Sigmoid colon (tissue), 7 donors: ENCODE measurements around the gene ENOX2. TPM values are rescaled to one million over a fixed set of nuclear protein-coding genes. Genes with fewer than 3 reads are reported as not detected.

Experiments used
- DNase-seq: peaks from one replicate; pipeline ENCODE4 v3.0.0-alpha.2; 2019
- H3K27ac ChIP-seq, 4 donors: fragments of 200-600 bp; sonication (generic); one replicate each; pipeline ENCODE4 v1.5.1; 2016 to 2019; ENCODE audit warnings: mild to moderate bottlenecking in 1 of 4
- H3K27me3 ChIP-seq, 3 donors: fragments of 200-600 bp; sonication (generic); one replicate each; pipeline ENCODE4 v1.5.1; 2019; ENCODE audit warnings: mild to moderate bottlenecking in 1 of 3
- H3K36me3 ChIP-seq, 4 donors: fragments of 200-600 bp; sonication (generic); one replicate each; pipeline ENCODE4 v1.5.1; 2016 to 2019
- H3K4me1 ChIP-seq, 4 donors: fragments of 200-600 bp; sonication (generic); one replicate each; pipeline ENCODE4 v1.5.1; 2017 to 2019
- H3K4me3 ChIP-seq, 4 donors: fragments of 200-600 bp; sonication (generic); one replicate each; pipeline ENCODE4 v1.5.1; 2017 to 2019; ENCODE audit warnings: mild to moderate bottlenecking in 2 of 4, moderate library complexity in 1 of 4
- H3K9me3 ChIP-seq, 4 donors: fragments of 200-600 bp in 3 of 4; sonication (generic) in 3 of 4; one replicate each; pipeline versions ENCODE4 v1.5.1 to v1.6.1; 2013 to 2019
- EP300 ChIP-seq, 4 donors: sonication (generic); formaldehyde crosslinking; IDR thresholded peaks; one replicate each; pipeline ENCODE4 v1.6.1; 2017; ENCODE audit warnings: antibody characterized with exemption in 4 of 4
- POLR2A ChIP-seq, 2 donors: fragments of 450-650 bp; IDR thresholded peaks; one replicate each; pipeline ENCODE4 v1.6.1; 2016; ENCODE audit warnings: antibody characterized with exemption in 2 of 2, mild to moderate bottlenecking in 2 of 2, moderate library complexity in 2 of 2
- POLR2AphosphoS5 ChIP-seq, 4 donors: sonication (generic); formaldehyde crosslinking; IDR thresholded peaks; one replicate each; pipeline ENCODE4 v1.6.1; 2017; ENCODE audit warnings: antibody characterized with exemption in 4 of 4
- WGBS, 2 donors: extraction: QIAGEN DNeasy Blood & Tissue Kit; methylation state at CpG; one replicate each; pipeline ENCODE4 v1.1.7; 2013; 5-methylcytosine and 5-hydroxymethylcytosine counted together
- intact Hi-C: fragments of 100-400 bp; cut with DNase I; formaldehyde crosslinking; loops from one replicate; pipeline ENCODE4 v1.15.1; 2023
- polyA plus RNA-seq, 3 donors: library from polyadenylated mRNA; stranded (reverse); fragments of 200-250 nt; gene quantifications; one replicate each; pipeline ENCODE4 v1.2.3, GENCODE V29; 2013
- total RNA-seq, 4 donors: library from RNA; depleted of rRNA; stranded (reverse); fragments of >200 nt; gene quantifications; one replicate each; pipeline ENCODE4 v1.1.0, GENCODE V29; 2016
- TF ChIP-seq, protein P1 (sequence below), 4 experiments: fragments of 450-650 bp in 3 of 4; fragments of 200-600 bp in 1 of 4; IDR thresholded peaks; one replicate each; pipeline ENCODE4 v1.5.1; 2016 to 2019; ENCODE audit warnings: antibody characterized with exemption in 4 of 4, mild to moderate bottlenecking in 3 of 4, moderate library complexity in 2 of 4
- donor health status: healthy with polysubstance abuse.
- donor health status: Bipolar disorder and iron deficiency.
- donor health status: healthy.

The ENOX2 gene
- total and polyA plus RNA-seq, 7 donors: 2.4 to 28.9 (median 18.8) TPM

DNA sequence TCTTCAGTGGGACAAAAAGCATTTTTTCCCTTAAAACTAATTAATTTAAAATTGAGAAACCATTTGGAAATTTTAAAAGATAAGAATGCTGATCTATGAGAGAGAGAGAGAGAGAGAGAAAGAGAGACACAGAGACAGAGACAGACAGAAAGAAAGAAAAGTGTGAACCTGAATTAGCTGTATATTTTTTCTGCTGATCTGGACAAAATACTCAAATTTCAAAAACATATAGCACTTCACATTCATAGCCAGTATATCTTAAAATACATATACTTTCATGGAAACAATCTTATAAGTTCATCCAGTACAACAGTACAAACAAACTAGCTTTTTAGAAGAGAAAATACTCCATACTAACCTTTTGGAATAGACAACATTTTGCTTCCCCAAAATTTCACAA lies 18.4 kb downstream of the ENOX2 start:
- TF ChIP-seq POLR2A (IDR thresholded peaks at IDR 0.05): no peak
- no peak for TF ChIP-seq POLR2AphosphoS5 (IDR thresholded peaks at IDR 0.05)
- no peak for TF ChIP-seq EP300 (IDR thresholded peaks at IDR 0.05)
- TF ChIP-seq, protein P1, sequence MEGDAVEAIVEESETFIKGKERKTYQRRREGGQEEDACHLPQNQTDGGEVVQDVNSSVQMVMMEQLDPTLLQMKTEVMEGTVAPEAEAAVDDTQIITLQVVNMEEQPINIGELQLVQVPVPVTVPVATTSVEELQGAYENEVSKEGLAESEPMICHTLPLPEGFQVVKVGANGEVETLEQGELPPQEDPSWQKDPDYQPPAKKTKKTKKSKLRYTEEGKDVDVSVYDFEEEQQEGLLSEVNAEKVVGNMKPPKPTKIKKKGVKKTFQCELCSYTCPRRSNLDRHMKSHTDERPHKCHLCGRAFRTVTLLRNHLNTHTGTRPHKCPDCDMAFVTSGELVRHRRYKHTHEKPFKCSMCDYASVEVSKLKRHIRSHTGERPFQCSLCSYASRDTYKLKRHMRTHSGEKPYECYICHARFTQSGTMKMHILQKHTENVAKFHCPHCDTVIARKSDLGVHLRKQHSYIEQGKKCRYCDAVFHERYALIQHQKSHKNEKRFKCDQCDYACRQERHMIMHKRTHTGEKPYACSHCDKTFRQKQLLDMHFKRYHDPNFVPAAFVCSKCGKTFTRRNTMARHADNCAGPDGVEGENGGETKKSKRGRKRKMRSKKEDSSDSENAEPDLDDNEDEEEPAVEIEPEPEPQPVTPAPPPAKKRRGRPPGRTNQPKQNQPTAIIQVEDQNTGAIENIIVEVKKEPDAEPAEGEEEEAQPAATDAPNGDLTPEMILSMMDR (IDR thresholded peaks at IDR 0.05): no peak
- no peaks in the 10 kb centered on the region for H3K27me3 ChIP-seq
- no peaks in the 10 kb centered on the region for H3K9me3 ChIP-seq
- no peak overlapping the region for H3K27ac ChIP-seq
- no peaks in the 10 kb centered on the region for H3K36me3 ChIP-seq
- peaks cover 0 to 18% (median 2%) of the 10 kb centered on the region in 4 donors for H3K4me1 ChIP-seq
- no peak overlapping the region for H3K4me3 ChIP-seq
- intact Hi-C loops: no loop called here
- no peak for DNase-seq

DNA sequence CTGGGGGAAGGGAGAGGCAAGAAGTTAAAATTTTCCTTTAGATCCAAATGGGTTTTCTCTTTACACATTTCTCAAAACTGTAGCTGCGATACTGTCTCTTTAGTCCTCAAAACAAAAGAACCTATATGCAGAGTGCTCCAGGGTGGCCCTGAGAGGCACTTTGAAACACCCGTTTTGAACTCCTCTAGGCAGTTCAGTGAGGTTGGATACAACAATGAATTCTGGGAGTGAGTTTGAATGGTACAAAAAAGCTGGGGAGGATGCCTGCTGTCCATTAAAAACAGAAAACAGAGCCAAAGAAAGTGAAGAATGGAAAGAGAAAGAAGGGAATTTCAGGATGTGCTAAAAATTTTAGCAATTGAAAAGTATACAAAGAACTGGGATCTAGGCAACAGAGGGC lies 23.1 kb downstream of the ENOX2 start:
- TF ChIP-seq, protein P1 (IDR thresholded peaks at IDR 0.05): no peak
- TF ChIP-seq POLR2AphosphoS5 (IDR thresholded peaks at IDR 0.05) (no peak), POLR2A (IDR thresholded peaks at IDR 0.05) (no peak), EP300 (IDR thresholded peaks at IDR 0.05) (no peak)
- Histone ChIP-seq H3K27me3 (no peaks in the 10 kb centered on the region), H3K4me3 (no peak overlapping the region), H3K27ac (no peak overlapping the region), H3K36me3 (no peaks in the 10 kb centered on the region), H3K4me1 (peaks cover 0 to 36% (median 2%) of the 10 kb centered on the region in 4 donors), H3K9me3 (no peaks in the 10 kb centered on the region)
- intact Hi-C loops: no loop called here
- WGBS, 2 donors: 89 to 90% methylated on average over 2 of the region's 2 CpGs
- DNase-seq: no peak

DNA sequence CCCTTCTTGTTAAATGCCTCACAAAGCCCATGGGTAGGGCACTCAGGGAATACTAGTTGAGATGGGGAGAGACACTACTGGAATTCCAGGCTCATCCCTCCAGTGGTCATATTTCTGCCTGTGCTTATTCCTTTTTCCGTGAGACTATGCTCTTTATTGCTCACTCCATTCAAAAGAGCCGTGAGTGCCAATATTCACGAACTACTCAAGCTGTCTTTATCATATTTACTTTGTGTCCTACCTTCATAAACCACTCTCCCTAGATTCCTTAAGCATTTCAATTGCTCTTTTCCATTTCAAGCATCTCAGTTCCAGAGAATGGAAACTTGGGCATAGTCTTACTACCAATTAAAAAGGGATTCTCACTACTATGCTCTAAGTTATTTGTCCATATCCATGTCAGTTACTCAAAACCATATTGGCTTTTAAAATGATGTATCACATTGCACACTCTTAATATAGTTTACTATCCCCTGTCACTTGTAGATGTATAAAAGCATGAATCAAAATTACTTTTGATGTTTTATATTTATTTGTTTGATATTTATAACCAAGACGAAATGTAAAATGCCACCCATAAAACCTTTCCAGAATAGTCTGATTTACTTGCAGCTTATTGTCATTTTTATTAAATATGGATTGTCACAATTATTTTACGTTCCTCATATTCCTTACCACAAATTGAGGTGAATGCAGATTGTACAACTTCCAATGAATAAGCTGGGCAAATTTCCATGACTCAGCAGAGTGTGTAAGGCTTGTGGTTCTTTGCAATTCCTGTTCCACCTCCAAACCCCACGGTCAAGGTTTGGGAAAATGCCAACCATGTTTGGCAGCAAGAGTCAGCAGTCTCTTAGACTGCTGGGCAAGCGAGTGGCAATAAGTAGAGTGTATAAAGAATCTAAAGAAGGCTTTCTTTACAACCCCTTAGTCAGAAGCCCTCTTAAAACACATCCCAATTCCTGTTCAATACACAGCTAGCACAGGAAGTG lies 24.4 kb downstream of the ENOX2 start:
- 26 to 59% methylated on average over 7 of the region's 7 CpGs for WGBS, 2 donors

DNA sequence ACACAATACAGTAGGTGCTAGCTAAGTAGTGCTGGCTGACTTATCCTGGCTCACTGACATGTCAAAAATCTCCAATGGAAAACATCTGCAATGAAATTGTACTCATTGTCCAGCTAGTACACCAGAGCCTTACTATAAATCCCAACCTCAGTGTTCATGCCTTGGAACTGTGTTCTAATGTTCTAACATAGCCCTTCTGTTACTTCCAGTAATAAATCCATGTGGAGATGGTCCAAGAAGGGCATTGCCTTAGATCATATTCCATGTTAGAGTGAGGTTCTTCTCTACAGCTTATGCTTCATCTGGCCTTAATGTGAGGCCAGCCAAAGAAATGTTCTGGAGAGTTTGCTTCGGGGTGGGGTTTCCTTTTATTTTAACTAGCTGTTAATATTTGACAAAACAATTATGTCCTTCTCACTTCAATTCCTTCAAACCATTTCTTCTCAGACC lies 25.1 kb downstream of the ENOX2 start:
- peaks cover 0 to 36% (median 2%) of the 10 kb centered on the region in 4 donors for H3K4me1 ChIP-seq
- no peaks in the 10 kb centered on the region for H3K27me3 ChIP-seq
- TF ChIP-seq EP300 (IDR thresholded peaks at IDR 0.05): no peak
- TF ChIP-seq POLR2AphosphoS5 (IDR thresholded peaks at IDR 0.05): peak in 1 of 4 donors; percentile 10
- WGBS, 2 donors: 24 to 50% methylated on average over 1 of the region's 1 CpG
- DNase-seq: no peak
- H3K4me3 ChIP-seq: no peak overlapping the region
- H3K27ac ChIP-seq: peak overlapping the region in 1 of 4 donors; percentile 52
- intact Hi-C loops: no loop called here
- H3K36me3 ChIP-seq: no peaks in the 10 kb centered on the region
- H3K9me3 ChIP-seq: no peaks in the 10 kb centered on the region

More for the DNA sequence above, 24.4 kb downstream of the ENOX2 start:
- intact Hi-C loops: no loop called here
- H3K9me3 ChIP-seq: no peaks in the 10 kb centered on the region
- no peak for TF ChIP-seq EP300 (IDR thresholded peaks at IDR 0.05)
- TF ChIP-seq POLR2AphosphoS5 (IDR thresholded peaks at IDR 0.05): no peak
- TF ChIP-seq, protein P1 (IDR thresholded peaks at IDR 0.05): no peak
- no peak for TF ChIP-seq POLR2A (IDR thresholded peaks at IDR 0.05)
- no peak for DNase-seq
- H3K36me3 ChIP-seq: no peaks in the 10 kb centered on the region
- peak overlapping the region in 1 of 4 donors; percentile 52 for H3K27ac ChIP-seq
- H3K4me1 ChIP-seq: peaks cover 0 to 36% (median 2%) of the 10 kb centered on the region in 4 donors
- no peaks in the 10 kb centered on the region for H3K27me3 ChIP-seq
- H3K4me3 ChIP-seq: no peak overlapping the region

DNA sequence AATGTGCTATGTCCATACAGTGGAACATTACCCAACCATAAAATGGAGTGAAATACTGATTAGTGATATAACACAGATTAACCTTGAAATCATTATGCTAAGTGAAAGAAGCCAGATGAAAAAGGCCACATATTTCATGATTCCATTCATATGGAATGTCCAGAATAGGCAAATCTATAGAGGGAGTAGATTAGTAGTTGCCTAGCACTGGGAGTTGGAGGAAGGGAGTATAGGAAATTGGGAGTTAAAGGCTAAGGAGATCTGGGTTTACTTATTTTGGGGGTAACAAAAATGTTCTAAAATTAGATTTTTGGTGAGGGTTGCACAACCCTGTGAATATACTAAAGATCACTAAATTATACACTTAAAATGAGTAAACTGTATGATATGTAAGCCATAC lies 26.8 kb downstream of the ENOX2 start:
- Histone ChIP-seq H3K4me1 (peaks cover 0 to 36% (median 2%) of the 10 kb centered on the region in 4 donors), H3K4me3 (no peak overlapping the region), H3K27ac (no peak overlapping the region), H3K27me3 (no peaks in the 10 kb centered on the region), H3K36me3 (no peaks in the 10 kb centered on the region), H3K9me3 (no peaks in the 10 kb centered on the region)
- no peak for TF ChIP-seq POLR2AphosphoS5 (IDR thresholded peaks at IDR 0.05)
- no peak for TF ChIP-seq POLR2A (IDR thresholded peaks at IDR 0.05)
- no peak for TF ChIP-seq EP300 (IDR thresholded peaks at IDR 0.05)
- TF ChIP-seq, protein P1 (IDR thresholded peaks at IDR 0.05): no peak
- intact Hi-C loops: no loop called here
- no peak for DNase-seq
